Aortic smooth muscle cell (primary cell): Measurements from ENCODE around the gene SPANXN4. TPM values are rescaled to one million over a fixed set of nuclear protein-coding genes. Genes with fewer than 3 reads are reported as not detected.

ENCODE experiments used
- total RNA-seq: library from RNA; depleted of rRNA; stranded (reverse); fragments of >200 nt; gene quantifications from 2 replicates; pipeline ENCODE4 v1.2.3, GENCODE V29; 2014

Gene SPANXN4
- not detected in 2 replicates for total RNA-seq

GRCh38 chrX:143025628-143026027, at the start of gene SPANXN4:
SPANXN4 (plus strand) TSS chrX:143025928; CDS start chrX:143026015, 87 bp downstream.

